ENCODE measurements around the gene CRYBA2.

Gene CRYBA2

GRCh38 chr2:219026946-219027345, 33.7 kb upstream of the CRYBA2 start:
- Mint-ChIP-seq H3K27ac (no peak overlapping the region), H3K4me1 (no peaks in the 10 kb centered on the region), H3K4me3 (no peak overlapping the region), H3K27me3 (ENCODE audit: low read depth) (peaks cover 47% of the 10 kb centered on the region), H3K9me3 (no peaks in the 10 kb centered on the region), H3K36me3 (ENCODE audit: low read depth) (no peaks in the 10 kb centered on the region)
- no peak for TF ChIP-seq CTCF (IDR thresholded peaks at IDR 0.05; ENCODE audit: unreplicated experiment in 3 of 3)

- no peaks in the 10 kb centered on the region for H3K4me1 Mint-ChIP-seq
- no peak overlapping the region for H3K27ac Mint-ChIP-seq
- H3K4me3 Mint-ChIP-seq = no peak overlapping the region
- peaks cover 42% of the 10 kb centered on the region for H3K27me3 Mint-ChIP-seq (ENCODE audit: low read depth)
- no peak for TF ChIP-seq CTCF (IDR thresholded peaks at IDR 0.05; ENCODE audit: unreplicated experiment in 3 of 3)
- H3K36me3 Mint-ChIP-seq (ENCODE audit: low read depth) = no peaks in the 10 kb centered on the region
- no peaks in the 10 kb centered on the region for H3K9me3 Mint-ChIP-seq
Measured at GRCh38 chr2:219025637-219026585, 32.7 kb upstream of the CRYBA2 start.

- H3K36me3 Mint-ChIP-seq (ENCODE audit: low read depth) = no peaks in the 10 kb centered on the region
- peaks cover 42% of the 10 kb centered on the region for H3K27me3 Mint-ChIP-seq (ENCODE audit: low read depth)
- H3K9me3 Mint-ChIP-seq = no peaks in the 10 kb centered on the region
- H3K27ac Mint-ChIP-seq = no peak overlapping the region
- no peak overlapping the region for H3K4me3 Mint-ChIP-seq
- TF ChIP-seq CTCF (IDR thresholded peaks at IDR 0.05; ENCODE audit: unreplicated experiment in 3 of 3) = no peak
- H3K4me1 Mint-ChIP-seq = no peaks in the 10 kb centered on the region
Measured at GRCh38 chr2:219024059-219024458, 30.8 kb upstream of the CRYBA2 start.

GRCh38 chr2:219023045-219023605, 29.9 kb upstream of the CRYBA2 start:
- Mint-ChIP-seq H3K4me1 (no peaks in the 10 kb centered on the region), H3K36me3 (ENCODE audit: low read depth) (no peaks in the 10 kb centered on the region), H3K27me3 (ENCODE audit: low read depth) (peaks cover 43% of the 10 kb centered on the region), H3K9me3 (no peaks in the 10 kb centered on the region), H3K4me3 (no peak overlapping the region), H3K27ac (no peak overlapping the region)
- no peak for TF ChIP-seq CTCF (IDR thresholded peaks at IDR 0.05; ENCODE audit: unreplicated experiment in 3 of 3)

- H3K9me3 Mint-ChIP-seq = no peaks in the 10 kb centered on the region
- no peaks in the 10 kb centered on the region for H3K4me1 Mint-ChIP-seq
- no peaks in the 10 kb centered on the region for H3K36me3 Mint-ChIP-seq (ENCODE audit: low read depth)
- no peak overlapping the region for H3K4me3 Mint-ChIP-seq
- no peak overlapping the region for H3K27ac Mint-ChIP-seq
- H3K27me3 Mint-ChIP-seq (ENCODE audit: low read depth) = peaks cover 43% of the 10 kb centered on the region
- TF ChIP-seq CTCF (IDR thresholded peaks at IDR 0.05; ENCODE audit: unreplicated experiment in 3 of 3) = no peak
Measured at GRCh38 chr2:219022616-219023015, 29.4 kb upstream of the CRYBA2 start.
